ENCODE data around the gene RUNDC3A.

RUNDC3A gene

GRCh38 chr17:44308320-44308818 is at the start of gene RUNDC3A:
Gene RUNDC3A, plus strand, starts transcription at chr17:44308601. Its CDS starts 232 bp downstream, at chr17:44308833.
- in situ Hi-C loops (cut with MboI; ENCODE audit: low sequenced_read_pairs): no loop called here

GRCh38 chr17:44258811-44259351 is 49.5 kb upstream of the RUNDC3A start:
- DNase-seq (ENCODE audit: low spot score in 2 of 2): no peak
- Histone ChIP-seq H3K36me3 (replicated peaks) (no peaks in the 10 kb centered on the region), H3K9me3 (no peaks in the 10 kb centered on the region), H3K27me3 (ENCODE audit: low read depth) (peaks cover 9% of the 10 kb centered on the region; the same call in 1 of the 2 replicates), H3K4me3 (no peak overlapping the region), H3K4me1 (no peaks in the 10 kb centered on the region)
- in situ Hi-C loops (cut with MboI; ENCODE audit: low sequenced_read_pairs): no loop called here

More at GRCh38 chr17:44308320-44308818, at the start of gene RUNDC3A:
- peaks cover 3% of the 10 kb centered on the region; the same call in 1 of the 2 replicates for H3K27me3 ChIP-seq (ENCODE audit: low read depth)
- H3K36me3 ChIP-seq (replicated peaks): no peaks in the 10 kb centered on the region
- H3K4me1 ChIP-seq: no peaks in the 10 kb centered on the region
- H3K9me3 ChIP-seq: no peaks in the 10 kb centered on the region
- peak; percentile 65 to 93 for DNase-seq (ENCODE audit: low spot score in 2 of 2)
- H3K4me3 ChIP-seq: peak within 1 kb of the TSS; percentile 25

DNA sequence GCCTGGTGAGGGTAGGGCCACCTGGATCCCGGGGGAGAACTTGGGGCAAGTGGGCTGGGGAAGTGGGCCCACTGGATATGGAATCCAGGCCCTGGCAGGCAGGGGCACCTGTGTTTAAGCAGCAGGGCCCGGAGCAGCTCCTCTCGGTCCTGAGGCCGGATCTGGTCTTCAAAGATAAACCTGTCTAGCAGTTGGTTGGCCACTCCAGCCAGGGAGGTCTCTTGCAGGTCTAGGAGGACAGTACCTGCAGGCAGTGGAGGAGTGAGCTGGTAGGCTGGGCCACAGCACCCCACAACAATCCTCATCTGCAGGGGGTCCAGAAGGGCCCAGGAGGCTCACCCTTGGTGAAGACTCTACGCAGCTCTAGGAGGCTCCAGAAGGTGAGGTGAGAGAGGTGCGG is 48.1 kb upstream of the RUNDC3A start:
- Histone ChIP-seq H3K27me3 (ENCODE audit: low read depth) (peaks cover 9% of the 10 kb centered on the region; the same call in 1 of the 2 replicates), H3K4me1 (no peaks in the 10 kb centered on the region), H3K36me3 (replicated peaks) (no peaks in the 10 kb centered on the region), H3K4me3 (no peak overlapping the region), H3K9me3 (no peaks in the 10 kb centered on the region)
- in situ Hi-C loops (cut with MboI; ENCODE audit: low sequenced_read_pairs): no loop called here
- DNase-seq (ENCODE audit: low spot score in 2 of 2): no peak

- H3K9me3 ChIP-seq: no peaks in the 10 kb centered on the region
- no peak overlapping the region for H3K4me3 ChIP-seq
- no peaks in the 10 kb centered on the region for H3K4me1 ChIP-seq
- DNase-seq (ENCODE audit: low spot score in 2 of 2): no peak
- H3K27me3 ChIP-seq (ENCODE audit: low read depth): peaks cover 6% of the 10 kb centered on the region; the same call in 1 of the 2 replicates
- no peaks in the 10 kb centered on the region for H3K36me3 ChIP-seq (replicated peaks)
- in situ Hi-C loops (cut with MboI; ENCODE audit: low sequenced_read_pairs): no loop called here
These were observed 45.7 kb upstream of the RUNDC3A start for GRCh38 chr17:44262654-44263225.

- Histone ChIP-seq H3K27me3 (ENCODE audit: low read depth) (peaks cover 6% of the 10 kb centered on the region; the same call in 1 of the 2 replicates), H3K4me1 (no peaks in the 10 kb centered on the region), H3K4me3 (no peak overlapping the region), H3K9me3 (no peaks in the 10 kb centered on the region), H3K36me3 (replicated peaks) (no peaks in the 10 kb centered on the region)
- DNase-seq (ENCODE audit: low spot score in 2 of 2): no peak
- in situ Hi-C loops (cut with MboI; ENCODE audit: low sequenced_read_pairs): no loop called here
These were observed 45.0 kb upstream of the RUNDC3A start for GRCh38 chr17:44263345-44263902.

GRCh38 chr17:44266402-44267164 is 41.8 kb upstream of the RUNDC3A start:
- Histone ChIP-seq H3K4me3 (no peak overlapping the region), H3K4me1 (no peaks in the 10 kb centered on the region), H3K9me3 (no peaks in the 10 kb centered on the region), H3K27me3 (ENCODE audit: low read depth) (peaks cover 6% of the 10 kb centered on the region; the same call in 1 of the 2 replicates), H3K36me3 (replicated peaks) (no peaks in the 10 kb centered on the region)
- in situ Hi-C loops (cut with MboI; ENCODE audit: low sequenced_read_pairs): no loop called here
- no peak for DNase-seq (ENCODE audit: low spot score in 2 of 2)

GRCh38 chr17:44267165-44267455 is 41.3 kb upstream of the RUNDC3A start:
- Histone ChIP-seq H3K36me3 (replicated peaks) (no peaks in the 10 kb centered on the region), H3K9me3 (no peaks in the 10 kb centered on the region), H3K27me3 (ENCODE audit: low read depth) (peaks cover 6% of the 10 kb centered on the region; the same call in 1 of the 2 replicates), H3K4me1 (no peaks in the 10 kb centered on the region), H3K4me3 (no peak overlapping the region)
- in situ Hi-C loops (cut with MboI; ENCODE audit: low sequenced_read_pairs): no loop called here
- DNase-seq (ENCODE audit: low spot score in 2 of 2): no peak

DNA sequence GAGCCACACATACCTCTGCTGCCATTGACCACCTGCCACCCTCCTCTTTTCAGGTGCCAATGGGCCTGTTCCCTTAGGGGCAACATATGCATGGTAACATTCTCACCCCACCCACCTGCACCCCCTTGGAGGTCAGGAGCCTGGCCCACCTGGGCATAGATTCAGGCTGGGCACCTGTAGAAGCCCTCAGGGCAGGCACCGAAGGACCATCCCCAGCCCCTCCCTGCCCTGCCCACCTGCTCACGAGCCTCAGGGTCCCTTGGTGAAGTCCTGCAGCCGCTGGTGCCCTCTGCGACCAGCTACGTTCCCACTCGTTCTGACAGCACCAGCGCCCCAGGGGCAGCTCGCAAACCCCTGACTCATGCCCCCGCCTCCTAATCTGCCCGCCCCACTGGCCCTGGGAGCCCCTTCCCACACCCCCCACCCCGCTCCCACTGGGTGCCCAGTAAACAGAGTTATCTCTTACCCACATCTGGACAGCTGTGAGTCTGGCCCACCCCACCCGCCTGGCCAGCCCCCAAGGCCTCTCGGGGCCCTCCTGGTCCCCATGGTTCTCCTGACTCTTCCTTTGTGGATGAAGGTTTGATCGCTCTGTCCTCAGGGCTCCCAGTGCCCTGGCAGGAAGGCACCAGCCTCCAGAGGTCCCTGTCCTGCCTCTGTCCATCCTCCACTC is 40.4 kb upstream of the RUNDC3A start, which contains the start of gene SLC4A1:
Gene SLC4A1 (minus strand): TSS at position 318 of the 673 bp plus-strand sequence. CDS start 5,269 bp downstream, outside the sequence.
- Histone ChIP-seq H3K27me3 (ENCODE audit: low read depth) (peaks cover 4% of the 10 kb centered on the region; the same call in 1 of the 2 replicates), H3K36me3 (replicated peaks) (no peaks in the 10 kb centered on the region), H3K4me1 (no peaks in the 10 kb centered on the region), H3K9me3 (no peaks in the 10 kb centered on the region), H3K4me3 (no peak within 1 kb of the TSS)
- DNase-seq (ENCODE audit: low spot score in 2 of 2): no peak
- in situ Hi-C loops (cut with MboI; ENCODE audit: low sequenced_read_pairs): no loop called here

GRCh38 chr17:44268709-44269534 is 39.5 kb upstream of the RUNDC3A start:
- H3K36me3 ChIP-seq (replicated peaks): no peaks in the 10 kb centered on the region
- in situ Hi-C loops (cut with MboI; ENCODE audit: low sequenced_read_pairs): no loop called here
- H3K27me3 ChIP-seq (ENCODE audit: low read depth): no peaks in the 10 kb centered on the region
- H3K4me1 ChIP-seq: no peaks in the 10 kb centered on the region
- no peaks in the 10 kb centered on the region for H3K9me3 ChIP-seq
- H3K4me3 ChIP-seq: no peak overlapping the region
- DNase-seq (ENCODE audit: low spot score in 2 of 2): no peak

DNA sequence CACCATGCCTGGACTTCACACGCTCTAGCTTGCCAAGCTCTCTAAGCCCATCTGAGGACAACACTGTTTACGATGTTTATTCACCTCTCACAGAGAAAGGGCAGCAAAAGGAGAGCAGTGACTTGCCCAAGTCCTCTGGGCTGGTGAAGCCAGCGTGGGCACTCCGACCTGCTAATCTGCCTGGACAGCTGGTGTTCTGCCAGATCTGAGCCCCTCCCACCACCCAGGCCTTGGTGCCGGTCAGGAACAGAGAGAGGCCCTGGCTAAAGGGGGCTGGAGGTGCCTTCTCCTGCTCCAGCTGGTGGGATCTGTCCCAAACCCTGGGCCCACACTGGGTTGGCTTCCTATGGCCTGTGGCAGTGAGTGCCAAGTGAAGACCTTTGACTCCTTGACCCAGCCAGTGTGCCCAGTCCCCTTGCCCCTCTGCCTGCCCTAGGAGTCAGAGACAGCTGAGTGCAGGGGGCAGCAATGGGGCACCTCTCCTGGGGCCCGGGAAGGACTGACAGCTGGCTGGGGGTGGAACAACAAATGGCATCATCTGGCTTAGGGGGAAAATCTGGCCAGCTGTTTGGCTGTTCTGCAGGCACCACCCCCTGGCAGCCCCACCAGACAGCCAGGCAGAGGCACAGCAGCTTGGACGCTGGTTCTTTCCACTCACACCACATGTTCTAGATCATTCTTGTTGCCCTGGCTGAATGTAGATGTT is 38.7 kb upstream of the RUNDC3A start:
- Histone ChIP-seq H3K9me3 (no peaks in the 10 kb centered on the region), H3K36me3 (replicated peaks) (no peaks in the 10 kb centered on the region), H3K4me1 (no peaks in the 10 kb centered on the region), H3K27me3 (ENCODE audit: low read depth) (no peaks in the 10 kb centered on the region), H3K4me3 (no peak overlapping the region)
- DNase-seq (ENCODE audit: low spot score in 2 of 2): no peak
- in situ Hi-C loops (cut with MboI; ENCODE audit: low sequenced_read_pairs): no loop called here

DNA sequence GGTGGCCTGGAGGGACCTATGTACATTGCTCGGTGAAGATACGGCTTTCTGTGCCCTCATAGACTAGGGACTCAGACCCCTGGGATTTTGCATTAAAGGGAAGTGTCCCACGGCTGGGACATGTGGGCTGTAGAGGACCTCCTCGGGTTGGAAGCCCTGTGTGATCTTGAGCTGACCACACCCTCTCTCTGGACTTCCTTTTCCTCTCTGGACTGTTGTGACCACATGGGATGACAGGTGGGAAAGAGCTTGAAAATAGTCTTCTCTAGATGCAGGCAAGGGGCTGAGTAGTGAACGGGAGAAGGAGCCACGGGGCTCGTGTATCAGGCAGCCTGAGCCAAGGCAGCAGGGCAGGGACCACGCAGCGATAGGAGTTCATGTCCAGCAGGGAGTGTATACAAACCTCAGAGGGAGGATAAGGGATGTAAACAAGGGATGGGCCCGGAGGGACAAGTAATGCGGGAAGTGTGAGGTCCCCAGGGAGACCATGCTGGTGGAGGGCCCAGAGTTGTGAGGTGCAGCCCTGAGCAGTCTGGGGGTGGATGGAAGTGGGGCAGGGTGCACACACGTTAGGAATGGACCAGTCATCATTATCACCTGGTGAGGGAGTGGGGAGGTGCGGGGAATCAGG is 36.0 kb upstream of the RUNDC3A start:
- H3K4me1 ChIP-seq: no peaks in the 10 kb centered on the region
- in situ Hi-C loops (cut with MboI; ENCODE audit: low sequenced_read_pairs): no loop called here
- H3K9me3 ChIP-seq: no peaks in the 10 kb centered on the region
- no peak overlapping the region for H3K4me3 ChIP-seq
- no peaks in the 10 kb centered on the region for H3K27me3 ChIP-seq (ENCODE audit: low read depth)
- DNase-seq (ENCODE audit: low spot score in 2 of 2): no peak
- no peaks in the 10 kb centered on the region for H3K36me3 ChIP-seq (replicated peaks)

DNA sequence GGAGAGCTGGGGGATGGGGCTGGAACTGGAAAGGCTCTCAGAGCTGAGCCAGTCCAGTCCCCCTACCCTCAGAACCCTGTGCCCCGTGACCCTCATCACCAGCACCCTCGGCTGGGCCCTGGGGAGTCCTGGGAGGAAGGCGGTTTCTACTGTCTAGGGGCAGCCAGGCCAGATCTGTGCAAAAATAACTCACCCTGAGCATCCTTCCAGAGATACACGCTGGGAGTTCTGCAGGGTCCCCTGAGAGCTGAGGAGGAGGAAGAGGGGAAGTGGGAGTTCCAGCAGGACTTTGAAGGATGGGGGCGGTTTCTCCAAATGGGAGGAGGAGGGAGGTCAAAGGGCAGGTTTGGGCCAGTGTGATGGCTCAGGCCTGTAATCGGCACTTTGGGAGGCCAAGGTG is 35.4 kb upstream of the RUNDC3A start:
- no peak for DNase-seq (ENCODE audit: low spot score in 2 of 2)
- Histone ChIP-seq H3K9me3 (no peaks in the 10 kb centered on the region), H3K4me1 (no peaks in the 10 kb centered on the region), H3K27me3 (ENCODE audit: low read depth) (no peaks in the 10 kb centered on the region), H3K36me3 (replicated peaks) (no peaks in the 10 kb centered on the region), H3K4me3 (no peak overlapping the region)
- in situ Hi-C loops (cut with MboI; ENCODE audit: low sequenced_read_pairs): no loop called here
